Measurements from ENCODE around the gene CYLD.

DNA sequence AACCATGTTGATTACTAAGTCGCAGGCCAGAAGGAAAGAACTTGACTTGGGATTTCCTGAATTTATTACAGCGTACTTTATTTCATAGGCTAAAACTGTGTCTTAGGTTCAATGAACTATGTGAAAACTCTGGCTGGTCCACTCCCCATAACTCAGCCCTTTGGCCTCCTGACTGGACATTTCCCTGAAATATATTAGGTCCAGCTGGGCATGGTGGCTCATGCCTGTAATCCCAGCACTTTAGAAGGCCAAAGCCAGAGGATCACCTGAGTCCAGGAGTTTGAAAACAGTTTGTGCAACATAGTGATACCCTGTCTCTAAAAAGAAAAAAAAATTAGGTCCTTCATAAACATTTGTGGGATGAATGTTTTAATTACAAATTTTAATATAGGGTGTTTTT lies 97.0 kb downstream of the CYLD start:
- TF ChIP-seq, protein P1, sequence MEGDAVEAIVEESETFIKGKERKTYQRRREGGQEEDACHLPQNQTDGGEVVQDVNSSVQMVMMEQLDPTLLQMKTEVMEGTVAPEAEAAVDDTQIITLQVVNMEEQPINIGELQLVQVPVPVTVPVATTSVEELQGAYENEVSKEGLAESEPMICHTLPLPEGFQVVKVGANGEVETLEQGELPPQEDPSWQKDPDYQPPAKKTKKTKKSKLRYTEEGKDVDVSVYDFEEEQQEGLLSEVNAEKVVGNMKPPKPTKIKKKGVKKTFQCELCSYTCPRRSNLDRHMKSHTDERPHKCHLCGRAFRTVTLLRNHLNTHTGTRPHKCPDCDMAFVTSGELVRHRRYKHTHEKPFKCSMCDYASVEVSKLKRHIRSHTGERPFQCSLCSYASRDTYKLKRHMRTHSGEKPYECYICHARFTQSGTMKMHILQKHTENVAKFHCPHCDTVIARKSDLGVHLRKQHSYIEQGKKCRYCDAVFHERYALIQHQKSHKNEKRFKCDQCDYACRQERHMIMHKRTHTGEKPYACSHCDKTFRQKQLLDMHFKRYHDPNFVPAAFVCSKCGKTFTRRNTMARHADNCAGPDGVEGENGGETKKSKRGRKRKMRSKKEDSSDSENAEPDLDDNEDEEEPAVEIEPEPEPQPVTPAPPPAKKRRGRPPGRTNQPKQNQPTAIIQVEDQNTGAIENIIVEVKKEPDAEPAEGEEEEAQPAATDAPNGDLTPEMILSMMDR (IDR thresholded peaks at IDR 0.05; ENCODE audit: low read length): no peak
- TF ChIP-seq EZH2 (optimal IDR thresholded peaks at IDR 0.05; ENCODE audit: low read depth, low read length) (no peak), EZH2phosphoT487 (IDR thresholded peaks at IDR 0.05; ENCODE audit: low read length) (no peak)

Data from MM.1S (cell line).